Measurements from ENCODE around the gene SLC16A7. TPM values are rescaled to one million over a fixed set of nuclear protein-coding genes. Genes with fewer than 3 reads are reported as not detected.

SLC16A7 gene
- total and polyA plus RNA-seq, 4 donors: 3.4 to 22.9 (median 11.4) TPM

GRCh38 chr12:59768031-59768430 is 172.2 kb downstream of the SLC16A7 start:
- Histone ChIP-seq H3K9ac (ENCODE audit: insufficient read depth in 1 of 2, low read length in 2 of 2) (no peak overlapping the region), H3K4me3 (no peak overlapping the region), H3K27ac (ENCODE audit: low read depth in 1 of 2, low read length in 1 of 2) (no peak overlapping the region), H3K9me3 (ENCODE audit: control insufficient read depth in 4 of 4, insufficient read depth in 3 of 4, low read length in 3 of 4) (no peaks in the 10 kb centered on the region), H3K27me3 (ENCODE audit: control insufficient read depth in 3 of 3, insufficient read depth in 3 of 3, low read length in 2 of 3) (no peaks in the 10 kb centered on the region), H3K36me3 (ENCODE audit: control insufficient read depth in 4 of 4, insufficient read depth in 4 of 4, low read length in 4 of 4) (no peaks in the 10 kb centered on the region), H3K4me1 (ENCODE audit: control insufficient read depth in 5 of 5, insufficient read depth in 5 of 5, low read length in 5 of 5) (no peaks in the 10 kb centered on the region)
- DNase-seq: no peak
- no peak for TF ChIP-seq CTCF (IDR thresholded peaks at IDR 0.05; ENCODE audit: control extremely low read depth, extremely low read depth)
- WGBS, 2 donors: 92 to 99% methylated on average over 3 of the region's 3 CpGs
- no peak for ATAC-seq (ENCODE audit: insufficient read depth, low FRiP score)

DNA sequence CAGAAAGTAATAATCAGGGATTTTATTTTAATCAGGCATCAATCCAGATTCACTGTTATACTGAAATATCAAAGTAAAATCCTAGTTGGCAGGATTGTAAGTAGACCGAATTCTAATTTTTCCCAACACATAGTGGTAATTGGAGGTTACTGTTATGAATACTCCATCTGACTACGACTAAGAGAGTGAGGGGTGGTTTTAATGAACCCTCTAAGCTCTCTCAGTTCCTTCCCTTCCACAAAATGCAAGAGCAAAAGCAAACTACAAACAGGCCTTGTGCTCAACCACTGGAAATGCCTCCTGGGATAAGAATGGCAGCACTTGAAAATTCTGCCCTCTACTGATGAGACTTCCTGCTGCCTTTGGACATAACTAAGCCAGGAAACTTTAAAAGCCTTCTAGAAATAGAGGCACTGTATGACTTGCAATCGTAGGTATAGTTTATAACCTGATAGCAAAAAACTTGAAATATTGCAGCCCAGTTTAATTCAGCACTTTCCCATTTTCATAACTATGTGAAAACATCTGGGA is 184.8 kb downstream of the SLC16A7 start:
- WGBS, 2 donors: 82 to 83% methylated on average over 3 of the region's 3 CpGs
- H3K36me3 ChIP-seq (ENCODE audit: control insufficient read depth in 4 of 4, insufficient read depth in 4 of 4, low read length in 4 of 4): peaks cover 0 to 1% (median 0%) of the 10 kb centered on the region in 4 donors
- no peaks in the 10 kb centered on the region for H3K9me3 ChIP-seq (ENCODE audit: control insufficient read depth in 4 of 4, insufficient read depth in 3 of 4, low read length in 3 of 4)
- H3K27me3 ChIP-seq (ENCODE audit: control insufficient read depth in 3 of 3, insufficient read depth in 3 of 3, low read length in 2 of 3): no peaks in the 10 kb centered on the region
- H3K4me1 ChIP-seq (ENCODE audit: control insufficient read depth in 5 of 5, insufficient read depth in 5 of 5, low read length in 5 of 5): peaks cover 0 to 4% (median 0%) of the 10 kb centered on the region in 5 donors
- DNase-seq: peak in 1 of 3 donors; percentile 21
- H3K27ac ChIP-seq (ENCODE audit: low read depth in 1 of 2, low read length in 1 of 2): no peak overlapping the region
- no peak for ATAC-seq (ENCODE audit: insufficient read depth, low FRiP score)
- TF ChIP-seq CTCF (IDR thresholded peaks at IDR 0.05; ENCODE audit: control extremely low read depth, extremely low read depth): peak; percentile 8
- no peak overlapping the region for H3K9ac ChIP-seq (ENCODE audit: insufficient read depth in 1 of 2, low read length in 2 of 2)
- no peak overlapping the region for H3K4me3 ChIP-seq

GRCh38 chr12:59787610-59788009 is 191.8 kb downstream of the SLC16A7 start:
- Histone ChIP-seq H3K4me1 (ENCODE audit: control insufficient read depth in 5 of 5, insufficient read depth in 5 of 5, low read length in 5 of 5) (no peaks in the 10 kb centered on the region), H3K36me3 (ENCODE audit: control insufficient read depth in 4 of 4, insufficient read depth in 4 of 4, low read length in 4 of 4) (no peaks in the 10 kb centered on the region), H3K27ac (ENCODE audit: low read depth in 1 of 2, low read length in 1 of 2) (no peak overlapping the region), H3K4me3 (no peak overlapping the region), H3K9me3 (ENCODE audit: control insufficient read depth in 4 of 4, insufficient read depth in 3 of 4, low read length in 3 of 4) (peaks cover 0 to 4% (median 2%) of the 10 kb centered on the region in 4 donors), H3K9ac (ENCODE audit: insufficient read depth in 1 of 2, low read length in 2 of 2) (no peak overlapping the region), H3K27me3 (ENCODE audit: control insufficient read depth in 3 of 3, insufficient read depth in 3 of 3, low read length in 2 of 3) (no peaks in the 10 kb centered on the region)
- TF ChIP-seq CTCF (IDR thresholded peaks at IDR 0.05; ENCODE audit: control extremely low read depth, extremely low read depth): no peak
- ATAC-seq (ENCODE audit: insufficient read depth, low FRiP score): no peak
- peak in 1 of 3 donors; percentile 3 for DNase-seq
- WGBS, 2 donors: 74 to 77% methylated on average over 4 of the region's 4 CpGs

DNA sequence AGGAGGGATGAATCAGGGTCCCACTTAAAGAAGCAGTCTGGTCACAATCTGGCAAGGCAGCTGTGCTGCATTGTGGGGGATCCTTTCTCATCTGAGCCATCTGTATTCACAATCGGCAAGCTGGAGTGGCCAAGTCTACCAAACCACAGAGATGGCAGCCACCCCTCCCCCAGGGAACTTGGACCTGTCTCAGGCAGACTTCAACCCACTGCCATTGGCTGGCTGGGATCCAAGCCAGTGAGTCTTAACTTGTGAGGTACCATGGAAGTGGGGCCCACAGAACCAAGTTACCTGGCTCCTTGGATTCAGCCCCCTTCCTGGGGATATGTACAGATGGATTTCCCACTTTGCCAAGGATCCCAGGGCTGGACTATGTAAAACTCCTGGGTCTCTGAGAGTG is 196.8 kb downstream of the SLC16A7 start:
- DNase-seq (no peak), ATAC-seq (ENCODE audit: insufficient read depth, low FRiP score) (no peak)
- no peaks in the 10 kb centered on the region for H3K4me1 ChIP-seq (ENCODE audit: control insufficient read depth in 5 of 5, insufficient read depth in 5 of 5, low read length in 5 of 5)
- H3K36me3 ChIP-seq (ENCODE audit: control insufficient read depth in 4 of 4, insufficient read depth in 4 of 4, low read length in 4 of 4): no peaks in the 10 kb centered on the region
- no peak for TF ChIP-seq CTCF (IDR thresholded peaks at IDR 0.05; ENCODE audit: control extremely low read depth, extremely low read depth)
- H3K27me3 ChIP-seq (ENCODE audit: control insufficient read depth in 3 of 3, insufficient read depth in 3 of 3, low read length in 2 of 3): no peaks in the 10 kb centered on the region
- WGBS, 2 donors: 95 to 100% methylated on average over 1 of the region's 1 CpG
- H3K27ac ChIP-seq (ENCODE audit: low read depth in 1 of 2, low read length in 1 of 2): no peak overlapping the region
- H3K9me3 ChIP-seq (ENCODE audit: control insufficient read depth in 4 of 4, insufficient read depth in 3 of 4, low read length in 3 of 4): peaks cover 0 to 17% (median 5%) of the 10 kb centered on the region in 4 donors
- H3K4me3 ChIP-seq: no peak overlapping the region
- no peak overlapping the region for H3K9ac ChIP-seq (ENCODE audit: insufficient read depth in 1 of 2, low read length in 2 of 2)
